ENCODE data around the gene TBC1D2. TPM values are rescaled to one million over a fixed set of nuclear protein-coding genes. Genes with fewer than 3 reads are reported as not detected.

TBC1D2 gene
- total RNA-seq, 1 donor from 2014 or later = 2.7 TPM

- Mint-ChIP-seq H3K27me3 (no peaks in the 10 kb centered on the region), H3K27ac (no peak overlapping the region), H3K4me3 (no peak overlapping the region), H3K9me3 (no peaks in the 10 kb centered on the region), H3K36me3 (ENCODE audit: low read depth) (peaks cover 5% of the 10 kb centered on the region), H3K4me1 (peaks cover 20% of the 10 kb centered on the region)
- TF ChIP-seq CTCF (IDR thresholded peaks at IDR 0.05) = no peak
- ChIA-PET POLR2A (no interaction called here), CTCF (no interaction called here)
- DNase-seq (no peak), ATAC-seq (ENCODE audit: low read depth) (no peak)
- intact Hi-C loops (cut with micrococcal nuclease) = no loop called here
Observed at GRCh38 chr9:98251551-98251950, 3.9 kb downstream of the TBC1D2 start.

- no peaks in the 10 kb centered on the region for H3K9me3 Mint-ChIP-seq
- H3K27me3 Mint-ChIP-seq = no peaks in the 10 kb centered on the region
- CTCF ChIA-PET = no interaction called here
- intact Hi-C loops (cut with micrococcal nuclease) = no loop called here
- ATAC-seq (ENCODE audit: low read depth) (no peak), DNase-seq (no peak)
- POLR2A ChIA-PET = no interaction called here
- H3K4me3 Mint-ChIP-seq = no peak overlapping the region
- no peaks in the 10 kb centered on the region for H3K36me3 Mint-ChIP-seq (ENCODE audit: low read depth)
- TF ChIP-seq CTCF (IDR thresholded peaks at IDR 0.05) = no peak
- H3K4me1 Mint-ChIP-seq = peaks cover 15% of the 10 kb centered on the region
- H3K27ac Mint-ChIP-seq = no peak overlapping the region
Observed at GRCh38 chr9:98249771-98250170, 5.7 kb downstream of the TBC1D2 start.

- H3K27me3 Mint-ChIP-seq = no peaks in the 10 kb centered on the region
- H3K36me3 Mint-ChIP-seq (ENCODE audit: low read depth) = no peaks in the 10 kb centered on the region
- no peak overlapping the region for H3K27ac Mint-ChIP-seq
- no peak overlapping the region for H3K4me3 Mint-ChIP-seq
- H3K4me1 Mint-ChIP-seq = peaks cover 12% of the 10 kb centered on the region
- ChIA-PET POLR2A (no interaction called here), CTCF (no interaction called here)
- no peak for TF ChIP-seq CTCF (IDR thresholded peaks at IDR 0.05)
- no peaks in the 10 kb centered on the region for H3K9me3 Mint-ChIP-seq
- ATAC-seq (ENCODE audit: low read depth) (no peak), DNase-seq (no peak)
- intact Hi-C loops (cut with micrococcal nuclease) = no loop called here
Observed at GRCh38 chr9:98248737-98249474, 6.5 kb downstream of the TBC1D2 start.

GRCh38 chr9:98247831-98248657 lies 7.4 kb downstream of the TBC1D2 start:
- POLR2A ChIA-PET = no interaction called here
- DNase-seq (no peak), ATAC-seq (ENCODE audit: low read depth) (no peak)
- CTCF ChIA-PET = no interaction called here
- TF ChIP-seq CTCF (IDR thresholded peaks at IDR 0.05) = no peak
- Mint-ChIP-seq H3K27ac (no peak overlapping the region), H3K9me3 (no peaks in the 10 kb centered on the region), H3K4me3 (no peak overlapping the region), H3K4me1 (peaks cover 12% of the 10 kb centered on the region), H3K36me3 (ENCODE audit: low read depth) (no peaks in the 10 kb centered on the region), H3K27me3 (no peaks in the 10 kb centered on the region)
- intact Hi-C loops (cut with micrococcal nuclease) = no loop called here

GRCh38 chr9:98242426-98242825 lies 13.0 kb downstream of the TBC1D2 start:
- intact Hi-C loops (cut with micrococcal nuclease) = no loop called here
- no peak for TF ChIP-seq CTCF (IDR thresholded peaks at IDR 0.05)
- Mint-ChIP-seq H3K4me1 (no peaks in the 10 kb centered on the region), H3K9me3 (no peaks in the 10 kb centered on the region), H3K27ac (no peak overlapping the region), H3K4me3 (no peak overlapping the region), H3K36me3 (ENCODE audit: low read depth) (peaks cover 3% of the 10 kb centered on the region), H3K27me3 (no peaks in the 10 kb centered on the region)
- ChIA-PET CTCF (no interaction called here), POLR2A (interaction anchor here (0.7 to 1.2 kb wide), 2 partner anchors 13 to 21 kb away, joined by 3 to 8 read pairs; partner anchors contain the start of gene TBC1D2)
- no peak for DNase-seq
- no peak for ATAC-seq (ENCODE audit: low read depth)
